BLaER1 (cell line): ENCODE data around the gene BLMH.

Source experiments
- H3K27ac ChIP-seq: shearing (Covaris generic); formaldehyde crosslinking; 2 replicates; pipeline ENCODE4 v1.8.1; 2022
- H3K27me3 ChIP-seq: shearing (Covaris generic); formaldehyde crosslinking; 2 replicates; pipeline ENCODE4 v1.8.1; 2022
- H3K36me3 ChIP-seq: shearing (Covaris generic); formaldehyde crosslinking; 2 replicates; pipeline ENCODE4 v1.8.1; 2022
- H3K4me1 ChIP-seq: shearing (Covaris generic); formaldehyde crosslinking; 2 replicates; pipeline ENCODE4 v1.8.1; 2022
- H3K4me2 ChIP-seq: shearing (Covaris generic); formaldehyde crosslinking; 2 replicates; pipeline ENCODE4 v1.8.1; 2022
- H3K4me3 ChIP-seq: shearing (Covaris generic); formaldehyde crosslinking; 2 replicates; pipeline ENCODE4 v1.8.1; 2022
- H3K9ac ChIP-seq: shearing (Covaris generic); formaldehyde crosslinking; 2 replicates; pipeline ENCODE4 v1.8.1; 2022
- H3K9me3 ChIP-seq: shearing (Covaris generic); formaldehyde crosslinking; 2 replicates; pipeline ENCODE4 v1.8.1; 2022
- H4K20me1 ChIP-seq: shearing (Covaris generic); formaldehyde crosslinking; 2 replicates; pipeline ENCODE4 v1.8.1; 2022
- Cebpa-rat ChIP-seq: shearing (Covaris generic); IDR thresholded peaks from 2 replicates; pipeline ENCODE4 v1.8.1; 2022

Gene BLMH

GRCh38 chr17:30324723-30325122 is 33.0 kb upstream of the BLMH start:
- no peak for TF ChIP-seq Cebpa-rat
- no peaks in the 10 kb centered on the region for H3K9me3 ChIP-seq
- H3K27ac ChIP-seq, result no peak overlapping the region
- H4K20me1 ChIP-seq, result no peaks in the 10 kb centered on the region
- H3K4me1 ChIP-seq, result peaks cover 28% of the 10 kb centered on the region
- no peak overlapping the region for H3K4me3 ChIP-seq
- no peaks in the 10 kb centered on the region for H3K27me3 ChIP-seq
- no peak overlapping the region for H3K4me2 ChIP-seq
- no peaks in the 10 kb centered on the region for H3K36me3 ChIP-seq
- H3K9ac ChIP-seq, result no peak overlapping the region

DNA sequence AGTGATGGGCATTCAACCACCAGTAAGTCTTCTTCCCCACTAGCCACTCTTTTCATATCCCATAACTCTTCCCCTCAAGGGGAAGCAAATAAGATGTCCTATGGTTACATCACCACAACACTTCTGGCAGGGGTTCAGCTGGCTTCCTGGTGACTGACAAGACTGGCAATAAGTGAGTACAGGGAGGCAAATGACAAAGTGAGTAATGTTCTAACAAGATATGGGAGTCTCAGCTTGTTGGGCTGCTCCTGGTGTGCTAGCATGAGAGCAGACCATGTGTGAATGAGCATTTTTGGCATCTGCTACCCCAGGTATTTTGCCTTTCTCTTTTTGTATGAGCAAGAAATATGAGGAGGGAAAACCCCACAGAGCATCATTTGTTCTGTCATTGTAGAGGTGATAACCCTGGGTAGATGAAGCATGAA is 32.2 kb upstream of the BLMH start:
- Histone ChIP-seq H3K9me3 (no peaks in the 10 kb centered on the region), H3K36me3 (no peaks in the 10 kb centered on the region), H4K20me1 (no peaks in the 10 kb centered on the region), H3K9ac (no peak overlapping the region), H3K4me1 (peaks cover 28% of the 10 kb centered on the region), H3K4me3 (no peak overlapping the region), H3K4me2 (peak overlapping the region; percentile 65), H3K27ac (no peak overlapping the region), H3K27me3 (no peaks in the 10 kb centered on the region)
- TF ChIP-seq Cebpa-rat, result no peak

GRCh38 chr17:30323262-30323894 is 31.6 kb upstream of the BLMH start:
- Histone ChIP-seq H3K9ac (no peak overlapping the region), H3K36me3 (no peaks in the 10 kb centered on the region)

DNA sequence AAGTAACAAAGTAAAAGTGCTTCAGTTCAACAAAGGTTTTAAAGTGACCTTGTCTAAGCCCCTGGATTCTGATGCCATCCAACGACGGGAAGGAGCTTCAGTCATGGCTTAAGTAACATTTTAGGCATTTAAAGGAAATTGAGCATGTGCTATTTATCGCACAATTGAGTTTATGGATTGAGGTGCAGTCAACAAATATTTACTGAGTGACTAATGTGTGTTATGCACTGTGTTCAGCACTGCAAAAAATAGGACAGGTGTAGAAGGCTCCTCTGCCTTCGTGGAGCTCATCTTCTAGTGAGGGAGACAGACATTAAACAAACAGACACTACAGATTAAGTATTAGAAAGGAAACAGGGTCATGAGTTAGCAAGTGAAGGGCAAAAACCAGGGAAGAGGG is 29.6 kb upstream of the BLMH start:
- Histone ChIP-seq H3K27me3 (no peaks in the 10 kb centered on the region), H3K27ac (no peak overlapping the region), H3K9ac (no peak overlapping the region), H3K36me3 (no peaks in the 10 kb centered on the region), H3K4me2 (no peak overlapping the region), H3K4me3 (no peak overlapping the region), H4K20me1 (no peaks in the 10 kb centered on the region), H3K4me1 (peaks cover 21% of the 10 kb centered on the region), H3K9me3 (no peaks in the 10 kb centered on the region)
- no peak for TF ChIP-seq Cebpa-rat

More at GRCh38 chr17:30323262-30323894, 31.6 kb upstream of the BLMH start:
- Histone ChIP-seq H3K4me1 (peaks cover 28% of the 10 kb centered on the region), H3K9me3 (no peaks in the 10 kb centered on the region), H3K4me2 (peak overlapping the region; percentile 65), H3K27me3 (no peaks in the 10 kb centered on the region), H4K20me1 (no peaks in the 10 kb centered on the region), H3K4me3 (no peak overlapping the region), H3K27ac (no peak overlapping the region)
- no peak for TF ChIP-seq Cebpa-rat

DNA sequence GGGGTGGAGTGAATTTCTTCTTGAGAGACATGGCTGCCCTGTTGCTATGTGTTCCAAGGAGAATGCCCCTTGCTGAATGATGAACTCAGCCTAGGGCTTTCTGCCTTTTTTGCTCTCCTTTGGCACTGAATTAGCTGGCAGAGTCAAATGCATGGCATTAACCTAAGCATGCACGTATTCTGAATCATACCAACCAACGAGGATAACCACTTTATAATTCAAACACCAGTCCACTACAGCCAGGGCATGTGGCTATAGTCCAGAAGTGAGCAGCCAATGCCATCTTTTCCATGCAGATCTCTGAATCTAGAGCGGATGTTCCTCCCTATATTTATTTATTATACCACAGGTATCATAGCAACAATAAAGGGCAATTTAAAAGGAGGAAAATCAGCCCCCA is 26.4 kb upstream of the BLMH start:
- no peak overlapping the region for H3K9ac ChIP-seq
- no peaks in the 10 kb centered on the region for H3K9me3 ChIP-seq
- H3K36me3 ChIP-seq, result no peaks in the 10 kb centered on the region
- H3K4me3 ChIP-seq, result no peak overlapping the region
- no peak for TF ChIP-seq Cebpa-rat
- no peaks in the 10 kb centered on the region for H3K27me3 ChIP-seq
- H4K20me1 ChIP-seq, result no peaks in the 10 kb centered on the region
- no peak overlapping the region for H3K27ac ChIP-seq
- no peak overlapping the region for H3K4me2 ChIP-seq
- peaks cover 7% of the 10 kb centered on the region for H3K4me1 ChIP-seq

GRCh38 chr17:30316736-30317135 is 25.0 kb upstream of the BLMH start:
- Histone ChIP-seq H3K4me2 (no peak overlapping the region), H3K27ac (no peak overlapping the region), H3K9ac (no peak overlapping the region), H3K4me3 (no peak overlapping the region), H3K9me3 (no peaks in the 10 kb centered on the region), H3K4me1 (no peaks in the 10 kb centered on the region), H4K20me1 (no peaks in the 10 kb centered on the region), H3K27me3 (no peaks in the 10 kb centered on the region), H3K36me3 (no peaks in the 10 kb centered on the region)
- TF ChIP-seq Cebpa-rat, result no peak

DNA sequence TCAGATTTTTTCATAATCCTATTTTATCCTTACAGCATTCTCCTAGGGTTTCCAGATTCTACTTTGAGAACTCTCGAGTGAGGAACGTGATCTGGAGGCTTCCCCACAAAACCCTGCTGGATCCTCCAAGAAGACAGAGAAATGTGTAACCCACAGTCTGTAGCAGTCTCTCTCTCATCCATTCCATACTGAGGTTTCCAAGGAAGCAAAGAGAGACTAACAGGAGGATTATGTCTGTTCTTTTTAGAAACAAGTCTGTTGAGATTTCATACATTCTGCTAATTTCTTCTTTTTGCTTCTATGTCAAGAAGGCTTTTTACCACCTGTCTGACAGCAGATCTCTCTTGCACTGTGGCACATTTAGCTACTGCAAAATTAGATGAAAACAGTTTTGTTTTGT is 23.4 kb upstream of the BLMH start:
- no peak overlapping the region for H3K4me2 ChIP-seq
- TF ChIP-seq Cebpa-rat, result no peak
- no peak overlapping the region for H3K4me3 ChIP-seq
- no peaks in the 10 kb centered on the region for H3K36me3 ChIP-seq
- H3K9me3 ChIP-seq, result no peaks in the 10 kb centered on the region
- no peaks in the 10 kb centered on the region for H4K20me1 ChIP-seq
- no peaks in the 10 kb centered on the region for H3K27me3 ChIP-seq
- no peak overlapping the region for H3K27ac ChIP-seq
- no peaks in the 10 kb centered on the region for H3K4me1 ChIP-seq
- H3K9ac ChIP-seq, result no peak overlapping the region

DNA sequence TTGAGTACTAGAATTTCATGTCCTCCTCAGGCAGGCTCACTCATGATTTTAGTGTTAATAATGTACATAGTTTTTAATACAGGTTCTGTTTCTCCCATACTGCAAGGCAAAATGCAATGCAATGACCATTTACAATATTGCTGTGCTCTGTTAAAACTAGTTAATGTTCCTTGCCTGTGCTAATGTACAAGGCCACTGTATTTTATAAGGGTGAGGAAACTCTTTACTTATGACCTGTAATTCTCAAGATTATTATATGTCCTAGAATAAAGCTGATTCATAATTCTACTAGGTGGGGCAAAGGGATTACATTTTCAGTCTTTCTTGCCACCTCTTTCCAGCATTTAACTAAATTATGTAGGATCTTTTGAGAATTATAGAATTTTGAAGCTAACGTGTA is 22.7 kb upstream of the BLMH start:
- H3K27ac ChIP-seq, result no peak overlapping the region
- H3K9ac ChIP-seq, result no peak overlapping the region
- no peak overlapping the region for H3K4me3 ChIP-seq
- H3K9me3 ChIP-seq, result no peaks in the 10 kb centered on the region
- TF ChIP-seq Cebpa-rat, result no peak
- no peaks in the 10 kb centered on the region for H3K27me3 ChIP-seq
- H3K4me1 ChIP-seq, result no peaks in the 10 kb centered on the region
- H4K20me1 ChIP-seq, result no peaks in the 10 kb centered on the region
- no peaks in the 10 kb centered on the region for H3K36me3 ChIP-seq
- H3K4me2 ChIP-seq, result no peak overlapping the region

DNA sequence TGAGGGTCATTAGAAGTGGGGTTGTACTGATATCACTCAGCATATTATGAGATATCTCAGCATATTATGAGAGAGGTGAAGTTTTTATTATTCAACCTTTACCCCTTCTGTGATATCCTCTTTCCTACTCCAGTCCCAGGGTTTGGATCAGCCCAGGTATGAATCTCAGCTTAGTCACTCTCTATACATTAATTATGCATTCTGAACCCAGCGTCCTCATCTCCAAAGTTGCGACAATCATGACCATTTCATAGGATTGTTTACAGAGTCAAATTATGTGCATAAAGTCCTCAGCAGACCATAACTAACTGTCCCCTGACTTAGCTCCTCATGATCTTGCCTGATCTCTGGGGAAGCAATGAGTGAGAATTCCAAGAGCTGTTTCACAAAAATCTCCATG is 20.5 kb upstream of the BLMH start:
- H3K27me3 ChIP-seq, result no peaks in the 10 kb centered on the region
- H3K9me3 ChIP-seq, result no peaks in the 10 kb centered on the region
- no peak overlapping the region for H3K27ac ChIP-seq
- no peak for TF ChIP-seq Cebpa-rat
- H3K9ac ChIP-seq, result no peak overlapping the region
- H3K36me3 ChIP-seq, result no peaks in the 10 kb centered on the region
- no peaks in the 10 kb centered on the region for H4K20me1 ChIP-seq
- no peaks in the 10 kb centered on the region for H3K4me1 ChIP-seq
- no peak overlapping the region for H3K4me3 ChIP-seq
- H3K4me2 ChIP-seq, result no peak overlapping the region

- no peak for TF ChIP-seq Cebpa-rat
- Histone ChIP-seq H3K4me1 (no peaks in the 10 kb centered on the region), H3K27me3 (no peaks in the 10 kb centered on the region), H3K36me3 (no peaks in the 10 kb centered on the region), H3K9me3 (no peaks in the 10 kb centered on the region), H4K20me1 (no peaks in the 10 kb centered on the region), H3K27ac (no peak overlapping the region), H3K4me2 (no peak overlapping the region), H3K4me3 (no peak overlapping the region), H3K9ac (no peak overlapping the region)
Observed at GRCh38 chr17:30310562-30310961, 18.8 kb upstream of the BLMH start.

- Histone ChIP-seq H3K9me3 (no peaks in the 10 kb centered on the region), H3K4me3 (no peak overlapping the region), H3K27me3 (no peaks in the 10 kb centered on the region), H3K9ac (no peak overlapping the region), H3K4me1 (no peaks in the 10 kb centered on the region), H4K20me1 (no peaks in the 10 kb centered on the region), H3K4me2 (no peak overlapping the region), H3K36me3 (no peaks in the 10 kb centered on the region), H3K27ac (no peak overlapping the region)
- no peak for TF ChIP-seq Cebpa-rat
Observed at GRCh38 chr17:30309591-30309990, 17.8 kb upstream of the BLMH start.
